Measurements from ENCODE around the gene FHIT.

The FHIT gene

DNA sequence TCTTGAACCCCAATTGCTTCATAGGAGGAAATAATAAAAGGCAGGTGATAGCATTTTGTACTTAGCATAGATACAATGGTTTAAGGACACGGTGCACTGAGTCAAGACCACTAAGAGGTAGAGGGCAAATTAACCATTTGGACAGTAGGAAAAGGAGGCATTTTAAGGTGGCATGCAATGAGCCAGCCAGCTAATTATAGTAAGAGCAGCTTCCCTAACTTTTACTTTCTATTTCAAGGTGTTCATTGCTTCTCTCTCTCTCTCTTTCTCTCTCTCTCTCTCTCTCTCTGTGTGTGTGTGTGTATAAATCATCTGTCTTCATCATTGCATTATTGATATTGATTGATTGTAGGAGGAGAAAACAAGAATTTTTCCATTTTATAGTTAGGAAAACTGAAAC is 1461.0 kb downstream of the FHIT start:
- H3K18ac ChIP-seq (ENCODE audit: low read length) = no peak overlapping the region
- DNase-seq = no peak
- no peak overlapping the region for H4K8ac ChIP-seq (ENCODE audit: low read depth, low read length)
- H3K9ac ChIP-seq (ENCODE audit: low read length) = no peak overlapping the region
- H3K79me1 ChIP-seq (ENCODE audit: low read length) = no peaks in the 10 kb centered on the region
- no peak overlapping the region for H3K4me3 ChIP-seq (ENCODE audit: low read length)
- H3K27me3 ChIP-seq (ENCODE audit: insufficient read depth, low read length, poor library complexity) = no peaks in the 10 kb centered on the region
- no peak overlapping the region for H3K56ac ChIP-seq (ENCODE audit: low read length)
- no CpG with 5 or more reads among the region's 1 CpG for WGBS (ENCODE audit: extremely low coverage, insufficient coverage, low lambda C conversion rate)
- no peak overlapping the region for H2AK5ac ChIP-seq (ENCODE audit: low read length)
- peaks cover 2% of the 10 kb centered on the region for H3K4me1 ChIP-seq (ENCODE audit: control insufficient read depth, low read depth, low read length)
- no peak overlapping the region for H3K27ac ChIP-seq (ENCODE audit: low read depth, low read length)
- no peaks in the 10 kb centered on the region for H3K36me3 ChIP-seq (ENCODE audit: control insufficient read depth, insufficient read depth, low read length)
- H3K23ac ChIP-seq (ENCODE audit: low read length) = no peak overlapping the region
- no peak overlapping the region for H3K4ac ChIP-seq (ENCODE audit: low read depth, low read length)
- H3K4me2 ChIP-seq (ENCODE audit: low read length) = no peak overlapping the region
- no peak overlapping the region for H2BK120ac ChIP-seq (ENCODE audit: low read depth, low read length)
- no peak overlapping the region for H2BK15ac ChIP-seq (replicated peaks; ENCODE audit: low read depth)
- H4K5ac ChIP-seq (ENCODE audit: low read length) = no peak overlapping the region
- no peaks in the 10 kb centered on the region for H3K79me2 ChIP-seq (ENCODE audit: control insufficient read depth, insufficient read depth, low read length)
- no peak overlapping the region for H2BK5ac ChIP-seq (ENCODE audit: low read length)

DNA sequence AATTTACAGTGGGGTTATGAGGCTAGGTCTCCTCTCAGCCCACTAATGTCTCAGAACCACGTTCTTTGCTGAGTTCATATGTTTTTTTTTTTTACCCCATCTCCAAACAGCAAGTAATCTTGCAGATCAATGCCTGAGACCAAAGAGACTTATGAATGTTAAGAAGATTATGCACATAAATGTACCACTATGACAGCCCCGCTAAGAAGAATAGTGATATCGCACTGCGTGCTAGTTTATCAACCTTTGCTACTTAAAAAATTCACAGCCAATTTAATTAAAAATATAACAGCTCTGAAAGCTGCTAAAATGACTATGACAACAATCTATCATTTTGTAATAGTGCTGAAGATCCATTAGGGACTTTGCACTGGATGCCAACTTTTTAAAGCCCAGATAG is 1462.5 kb downstream of the FHIT start:
- H4K8ac ChIP-seq (ENCODE audit: low read depth, low read length) = no peak overlapping the region
- no CpG with 5 or more reads among the region's 4 CpGs for WGBS (ENCODE audit: extremely low coverage, insufficient coverage, low lambda C conversion rate)
- H3K56ac ChIP-seq (ENCODE audit: low read length) = no peak overlapping the region
- no peaks in the 10 kb centered on the region for H3K27me3 ChIP-seq (ENCODE audit: insufficient read depth, low read length, poor library complexity)
- no peak overlapping the region for H3K18ac ChIP-seq (ENCODE audit: low read length)
- no peak overlapping the region for H3K23ac ChIP-seq (ENCODE audit: low read length)
- H2BK5ac ChIP-seq (ENCODE audit: low read length) = no peak overlapping the region
- no peaks in the 10 kb centered on the region for H3K36me3 ChIP-seq (ENCODE audit: control insufficient read depth, insufficient read depth, low read length)
- no peak overlapping the region for H2AK5ac ChIP-seq (ENCODE audit: low read length)
- peaks cover 2% of the 10 kb centered on the region for H3K4me1 ChIP-seq (ENCODE audit: control insufficient read depth, low read depth, low read length)
- no peak overlapping the region for H2BK120ac ChIP-seq (ENCODE audit: low read depth, low read length)
- DNase-seq = no peak
- no peak overlapping the region for H3K9ac ChIP-seq (ENCODE audit: low read length)
- H3K79me1 ChIP-seq (ENCODE audit: low read length) = no peaks in the 10 kb centered on the region
- H3K79me2 ChIP-seq (ENCODE audit: control insufficient read depth, insufficient read depth, low read length) = no peaks in the 10 kb centered on the region
- H2BK15ac ChIP-seq (replicated peaks; ENCODE audit: low read depth) = no peak overlapping the region
- no peak overlapping the region for H3K4me3 ChIP-seq (ENCODE audit: low read length)
- H3K4ac ChIP-seq (ENCODE audit: low read depth, low read length) = no peak overlapping the region
- no peak overlapping the region for H3K4me2 ChIP-seq (ENCODE audit: low read length)
- no peak overlapping the region for H3K27ac ChIP-seq (ENCODE audit: low read depth, low read length)
- no peak overlapping the region for H4K5ac ChIP-seq (ENCODE audit: low read length)

DNA sequence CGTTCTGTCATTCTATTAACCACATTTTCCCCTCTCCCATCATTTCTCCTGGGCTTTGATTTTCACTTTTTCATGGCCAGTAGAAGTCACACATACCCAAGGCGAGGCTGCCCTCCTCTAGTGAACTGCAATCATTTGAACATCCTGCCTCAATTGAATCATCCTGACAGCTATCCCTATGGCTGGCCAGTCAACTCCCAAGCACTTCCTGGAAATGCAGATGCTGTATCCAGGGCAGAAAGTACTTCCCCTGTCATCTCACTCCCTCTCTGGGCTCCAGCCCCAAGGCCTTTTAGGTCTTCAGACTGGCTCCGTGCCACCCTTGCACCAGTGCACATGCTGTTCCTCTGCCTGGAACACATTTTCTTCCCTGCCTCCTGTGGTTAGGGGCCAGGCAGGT is 1463.1 kb downstream of the FHIT start:
- Histone ChIP-seq H2AK5ac (ENCODE audit: low read length) (no peak overlapping the region), H4K5ac (ENCODE audit: low read length) (no peak overlapping the region), H2BK120ac (ENCODE audit: low read depth, low read length) (no peak overlapping the region), H3K4ac (ENCODE audit: low read depth, low read length) (no peak overlapping the region), H2BK5ac (ENCODE audit: low read length) (no peak overlapping the region), H2BK15ac (replicated peaks; ENCODE audit: low read depth) (no peak overlapping the region), H3K79me2 (ENCODE audit: control insufficient read depth, insufficient read depth, low read length) (no peaks in the 10 kb centered on the region), H3K18ac (ENCODE audit: low read length) (no peak overlapping the region), H3K56ac (ENCODE audit: low read length) (no peak overlapping the region), H3K27me3 (ENCODE audit: insufficient read depth, low read length, poor library complexity) (no peaks in the 10 kb centered on the region), H3K36me3 (ENCODE audit: control insufficient read depth, insufficient read depth, low read length) (no peaks in the 10 kb centered on the region), H3K23ac (ENCODE audit: low read length) (no peak overlapping the region), H4K8ac (ENCODE audit: low read depth, low read length) (no peak overlapping the region), H3K4me2 (ENCODE audit: low read length) (no peak overlapping the region), H3K27ac (ENCODE audit: low read depth, low read length) (no peak overlapping the region), H3K4me3 (ENCODE audit: low read length) (no peak overlapping the region), H3K4me1 (ENCODE audit: control insufficient read depth, low read depth, low read length) (peaks cover 2% of the 10 kb centered on the region), H3K9ac (ENCODE audit: low read length) (no peak overlapping the region), H3K79me1 (ENCODE audit: low read length) (no peaks in the 10 kb centered on the region)
- DNase-seq = no peak
- no CpG with 5 or more reads among the region's 3 CpGs for WGBS (ENCODE audit: extremely low coverage, insufficient coverage, low lambda C conversion rate)

DNA sequence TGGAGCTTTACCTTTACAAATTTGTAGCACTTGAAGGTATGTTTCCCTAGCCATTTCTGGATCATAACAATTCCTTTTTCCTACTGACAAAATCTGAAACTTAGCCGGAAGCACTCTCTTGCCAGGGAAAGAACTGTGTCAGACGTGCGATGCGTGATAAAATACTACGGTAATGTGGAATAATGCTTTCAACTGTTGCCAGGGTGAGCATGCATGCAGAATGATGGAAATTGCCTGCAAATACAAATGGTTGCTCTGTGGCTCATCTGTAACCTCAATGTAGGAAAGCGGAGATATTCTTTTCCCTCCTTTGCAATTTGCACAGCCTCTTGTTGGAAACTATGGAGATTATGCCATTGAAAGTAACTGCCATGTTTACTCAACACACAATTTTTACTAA is 1464.9 kb downstream of the FHIT start:
- no CpG with 5 or more reads among the region's 6 CpGs for WGBS (ENCODE audit: extremely low coverage, insufficient coverage, low lambda C conversion rate)
- Histone ChIP-seq H3K4ac (ENCODE audit: low read depth, low read length) (no peak overlapping the region), H3K56ac (ENCODE audit: low read length) (no peak overlapping the region)

DNA sequence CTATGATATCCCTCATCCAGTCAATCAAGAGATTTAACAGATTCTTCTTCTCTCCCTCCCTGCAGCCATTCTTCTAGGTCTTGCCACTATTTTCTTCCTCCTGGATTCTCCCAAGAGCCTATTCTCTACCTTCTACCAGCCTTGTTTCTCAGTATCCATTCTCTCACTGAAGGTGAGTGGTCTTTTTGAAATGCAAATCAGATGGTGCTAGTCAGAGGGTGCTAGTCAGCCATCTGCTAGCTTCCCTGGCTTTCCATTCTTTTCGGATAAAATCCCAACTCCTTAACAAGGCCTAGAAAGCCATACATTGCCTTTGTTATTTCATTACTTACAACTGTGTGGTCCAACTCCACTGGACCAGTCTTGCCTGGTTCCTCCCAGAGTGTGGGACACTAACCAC is 1467.1 kb downstream of the FHIT start:
- H3K4me2 ChIP-seq (ENCODE audit: low read length) = no peak overlapping the region
- no peak overlapping the region for H2AK5ac ChIP-seq (ENCODE audit: low read length)
- no peaks in the 10 kb centered on the region for H3K36me3 ChIP-seq (ENCODE audit: control insufficient read depth, insufficient read depth, low read length)
- no peak overlapping the region for H2BK15ac ChIP-seq (replicated peaks; ENCODE audit: low read depth)
- peak overlapping the region; percentile 35 for H3K56ac ChIP-seq (ENCODE audit: low read length)
- no peak for DNase-seq
- no peak overlapping the region for H4K5ac ChIP-seq (ENCODE audit: low read length)
- H3K27me3 ChIP-seq (ENCODE audit: insufficient read depth, low read length, poor library complexity) = no peaks in the 10 kb centered on the region
- H2BK120ac ChIP-seq (ENCODE audit: low read depth, low read length) = no peak overlapping the region
- no CpG with 5 or more reads among the region's 1 CpG for WGBS (ENCODE audit: extremely low coverage, insufficient coverage, low lambda C conversion rate)
- H3K79me2 ChIP-seq (ENCODE audit: control insufficient read depth, insufficient read depth, low read length) = no peaks in the 10 kb centered on the region
- H3K27ac ChIP-seq (ENCODE audit: low read depth, low read length) = no peak overlapping the region
- H3K18ac ChIP-seq (ENCODE audit: low read length) = no peak overlapping the region
- peaks cover 2% of the 10 kb centered on the region for H3K4me1 ChIP-seq (ENCODE audit: control insufficient read depth, low read depth, low read length)
- H4K8ac ChIP-seq (ENCODE audit: low read depth, low read length) = no peak overlapping the region
- H3K79me1 ChIP-seq (ENCODE audit: low read length) = no peaks in the 10 kb centered on the region
- H3K4ac ChIP-seq (ENCODE audit: low read depth, low read length) = no peak overlapping the region
- H3K4me3 ChIP-seq (ENCODE audit: low read length) = no peak overlapping the region
- no peak overlapping the region for H3K9ac ChIP-seq (ENCODE audit: low read length)
- H2BK5ac ChIP-seq (ENCODE audit: low read length) = no peak overlapping the region
- H3K23ac ChIP-seq (ENCODE audit: low read length) = no peak overlapping the region

More for the DNA sequence above, 1464.9 kb downstream of the FHIT start:
- Histone ChIP-seq H2BK5ac (ENCODE audit: low read length) (no peak overlapping the region), H3K23ac (ENCODE audit: low read length) (no peak overlapping the region), H3K79me2 (ENCODE audit: control insufficient read depth, insufficient read depth, low read length) (no peaks in the 10 kb centered on the region), H3K79me1 (ENCODE audit: low read length) (no peaks in the 10 kb centered on the region), H3K27ac (ENCODE audit: low read depth, low read length) (no peak overlapping the region), H4K5ac (ENCODE audit: low read length) (no peak overlapping the region), H3K18ac (ENCODE audit: low read length) (no peak overlapping the region), H3K27me3 (ENCODE audit: insufficient read depth, low read length, poor library complexity) (no peaks in the 10 kb centered on the region), H3K4me2 (ENCODE audit: low read length) (no peak overlapping the region), H3K9ac (ENCODE audit: low read length) (no peak overlapping the region), H3K4me3 (ENCODE audit: low read length) (no peak overlapping the region), H3K4me1 (ENCODE audit: control insufficient read depth, low read depth, low read length) (peaks cover 2% of the 10 kb centered on the region), H2BK120ac (ENCODE audit: low read depth, low read length) (no peak overlapping the region), H2BK15ac (replicated peaks; ENCODE audit: low read depth) (no peak overlapping the region), H4K8ac (ENCODE audit: low read depth, low read length) (no peak overlapping the region), H3K36me3 (ENCODE audit: control insufficient read depth, insufficient read depth, low read length) (no peaks in the 10 kb centered on the region), H2AK5ac (ENCODE audit: low read length) (no peak overlapping the region)
- no peak for DNase-seq

DNA sequence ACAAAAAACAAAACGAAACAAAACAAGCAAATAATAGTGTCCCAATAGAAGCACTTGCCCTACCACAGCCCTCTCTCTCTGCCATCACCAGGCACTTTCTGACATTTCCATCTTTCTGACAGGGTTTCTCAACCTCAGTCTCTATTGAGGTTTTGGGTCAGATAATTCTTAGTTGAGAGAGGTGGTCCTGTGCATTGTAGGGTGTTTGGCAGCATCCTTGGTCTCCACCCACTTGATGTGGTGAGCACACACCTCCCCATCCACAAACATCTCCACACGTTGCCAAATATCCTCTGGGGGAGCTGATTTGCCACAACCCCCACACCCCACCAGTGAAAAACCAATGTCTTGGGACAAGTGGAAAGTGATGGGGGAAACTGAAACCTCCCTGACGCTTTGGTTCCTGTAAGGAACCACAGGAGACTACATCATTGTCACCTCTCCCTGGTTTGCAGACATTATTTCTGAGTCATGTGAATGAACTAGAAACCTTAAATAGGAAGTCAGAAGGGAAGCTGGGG is 1467.7 kb downstream of the FHIT start:
- Histone ChIP-seq H3K9ac (ENCODE audit: low read length) (no peak overlapping the region), H4K8ac (ENCODE audit: low read depth, low read length) (no peak overlapping the region), H3K23ac (ENCODE audit: low read length) (no peak overlapping the region), H3K4me1 (ENCODE audit: control insufficient read depth, low read depth, low read length) (peaks cover 2% of the 10 kb centered on the region), H3K27me3 (ENCODE audit: insufficient read depth, low read length, poor library complexity) (no peaks in the 10 kb centered on the region), H3K18ac (ENCODE audit: low read length) (no peak overlapping the region), H2AK5ac (ENCODE audit: low read length) (no peak overlapping the region), H3K79me2 (ENCODE audit: control insufficient read depth, insufficient read depth, low read length) (no peaks in the 10 kb centered on the region), H3K79me1 (ENCODE audit: low read length) (no peaks in the 10 kb centered on the region), H3K4me3 (ENCODE audit: low read length) (no peak overlapping the region), H3K4ac (ENCODE audit: low read depth, low read length) (peak overlapping the region; percentile 67), H2BK5ac (ENCODE audit: low read length) (no peak overlapping the region), H3K56ac (ENCODE audit: low read length) (no peak overlapping the region), H2BK120ac (ENCODE audit: low read depth, low read length) (no peak overlapping the region), H3K36me3 (ENCODE audit: control insufficient read depth, insufficient read depth, low read length) (no peaks in the 10 kb centered on the region), H4K5ac (ENCODE audit: low read length) (no peak overlapping the region), H3K27ac (ENCODE audit: low read depth, low read length) (no peak overlapping the region), H2BK15ac (replicated peaks; ENCODE audit: low read depth) (no peak overlapping the region), H3K4me2 (ENCODE audit: low read length) (no peak overlapping the region)
- no peak for DNase-seq
- no CpG with 5 or more reads among the region's 3 CpGs for WGBS (ENCODE audit: extremely low coverage, insufficient coverage, low lambda C conversion rate)
